Kidney capillary endothelial cell (primary cell): ENCODE measurements around the gene RPL32.
"Not testable (repeated sequence)": the region's sequence is repeated elsewhere in the genome, so short reads cannot be mapped to it uniquely, and the experiment has no call there.

ENCODE experiments used
- DNase-seq: peaks from one replicate; pipeline ENCODE4 v3.0.0-alpha.2; 2018; ENCODE audit warnings: low spot score

RPL32 gene

GRCh38 chr3:12808587-12808986, 32.8 kb downstream of the RPL32 start:
- DNase-seq, result no peak

DNA sequence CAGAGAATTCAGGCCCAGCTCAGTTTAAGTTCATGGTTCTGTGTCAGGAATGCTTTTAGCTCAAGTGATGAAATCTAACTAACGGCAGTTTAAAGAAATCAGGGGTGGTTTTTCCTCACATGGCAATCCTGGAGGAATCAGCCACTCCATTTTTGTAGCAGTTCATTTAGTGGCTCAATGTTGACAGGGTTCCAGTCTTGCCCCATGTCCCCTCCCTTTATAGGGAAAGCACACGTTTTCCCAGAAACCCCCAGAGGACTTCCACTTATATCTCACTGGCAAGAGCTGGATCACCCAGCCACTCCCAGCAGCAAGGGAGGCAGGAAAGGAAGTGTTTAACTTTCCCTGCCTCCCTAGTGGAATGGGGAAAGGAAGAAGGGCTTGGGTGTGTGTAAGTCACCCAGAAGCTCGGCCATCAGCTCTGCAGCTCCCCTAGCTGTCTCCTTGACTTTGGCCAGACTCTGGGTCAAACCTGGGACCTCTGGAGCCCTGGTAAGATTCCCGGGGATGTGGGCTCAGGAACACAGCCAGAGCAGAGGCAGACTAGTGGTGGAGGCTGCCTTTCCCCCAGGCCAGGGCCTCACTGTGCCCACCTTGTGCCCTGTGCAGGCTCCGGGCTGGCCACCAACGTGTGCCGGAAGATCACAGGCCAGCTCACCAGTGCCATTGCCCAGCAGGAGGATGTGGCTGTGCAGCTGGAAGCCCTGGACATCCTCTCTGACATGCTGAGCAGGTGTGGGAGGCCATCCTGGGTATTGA, 33.6 kb downstream of the RPL32 start:
- no peak for DNase-seq

DNA sequence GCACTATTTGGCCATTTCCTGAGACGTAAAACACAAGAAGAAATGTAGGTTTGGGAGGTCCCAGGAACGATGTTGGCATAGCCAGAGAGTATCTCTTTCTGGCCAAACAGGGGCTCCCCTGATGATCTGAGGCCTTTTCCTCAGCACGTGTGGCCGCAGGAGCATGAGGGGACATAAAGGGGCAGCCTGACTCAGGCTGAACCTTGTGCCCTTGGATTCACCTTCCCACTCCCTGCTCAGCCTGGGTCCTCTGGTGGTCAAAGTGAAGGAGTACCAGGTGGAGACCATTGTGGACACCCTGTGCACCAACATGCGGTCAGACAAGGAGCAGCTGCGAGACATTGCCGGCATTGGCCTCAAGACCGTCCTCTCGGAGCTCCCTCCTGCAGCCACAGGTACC, 34.3 kb downstream of the RPL32 start:
- DNase-seq, result no peak

DNA sequence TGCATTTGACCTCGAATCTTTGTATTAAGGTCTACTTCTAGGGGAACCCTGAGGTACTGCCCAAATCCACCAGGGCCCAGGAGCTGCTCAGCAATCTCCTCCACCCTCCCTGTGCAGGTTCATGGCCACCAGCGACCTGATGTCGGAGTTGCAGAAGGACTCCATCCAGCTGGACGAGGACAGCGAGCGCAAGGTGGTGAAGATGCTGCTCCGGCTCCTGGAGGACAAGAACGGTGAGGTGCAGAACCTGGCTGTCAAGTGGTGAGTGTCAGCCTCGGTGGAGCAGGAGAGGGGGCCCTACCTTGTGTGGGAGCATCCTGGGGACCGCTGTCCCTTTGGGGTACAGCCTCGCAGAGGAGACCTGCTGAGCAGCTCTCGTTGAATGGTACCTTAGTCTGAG, 38.0 kb downstream of the RPL32 start:
- no peak for DNase-seq

GRCh38 chr3:12799525-12800440, 41.6 kb downstream of the RPL32 start:
- no peak for DNase-seq

DNA sequence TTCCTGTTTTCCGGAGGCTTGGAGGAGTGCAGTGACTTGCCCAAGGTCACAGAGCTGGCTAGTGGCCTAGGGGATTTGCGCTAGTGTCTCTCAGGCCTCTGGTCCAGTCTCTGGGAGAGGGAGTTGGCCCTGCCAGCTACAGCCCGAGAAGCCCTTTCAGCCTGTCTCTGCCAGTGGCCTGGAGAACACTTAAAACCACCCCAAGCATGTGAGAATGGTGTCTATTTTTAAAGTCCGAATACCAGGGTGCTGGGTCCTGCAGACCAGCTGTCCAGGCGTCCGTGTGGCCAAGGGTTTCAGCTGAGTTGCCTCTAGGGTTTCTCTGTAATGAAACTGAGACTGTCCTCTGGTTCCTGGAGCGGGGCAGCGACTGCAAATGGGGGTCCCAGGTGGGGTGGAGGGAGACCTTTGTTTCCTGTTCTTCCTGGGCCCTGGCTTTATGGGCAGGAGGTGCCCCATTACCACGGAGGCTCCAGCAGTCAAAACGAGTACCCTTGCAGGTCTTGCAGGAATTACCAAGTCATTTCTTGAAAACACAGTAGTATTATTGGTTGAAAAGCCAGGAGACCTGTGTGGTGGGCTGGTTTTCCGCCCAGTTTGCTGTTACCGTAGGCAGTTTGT, 42.7 kb downstream of the RPL32 start:
- no peak for DNase-seq

DNA sequence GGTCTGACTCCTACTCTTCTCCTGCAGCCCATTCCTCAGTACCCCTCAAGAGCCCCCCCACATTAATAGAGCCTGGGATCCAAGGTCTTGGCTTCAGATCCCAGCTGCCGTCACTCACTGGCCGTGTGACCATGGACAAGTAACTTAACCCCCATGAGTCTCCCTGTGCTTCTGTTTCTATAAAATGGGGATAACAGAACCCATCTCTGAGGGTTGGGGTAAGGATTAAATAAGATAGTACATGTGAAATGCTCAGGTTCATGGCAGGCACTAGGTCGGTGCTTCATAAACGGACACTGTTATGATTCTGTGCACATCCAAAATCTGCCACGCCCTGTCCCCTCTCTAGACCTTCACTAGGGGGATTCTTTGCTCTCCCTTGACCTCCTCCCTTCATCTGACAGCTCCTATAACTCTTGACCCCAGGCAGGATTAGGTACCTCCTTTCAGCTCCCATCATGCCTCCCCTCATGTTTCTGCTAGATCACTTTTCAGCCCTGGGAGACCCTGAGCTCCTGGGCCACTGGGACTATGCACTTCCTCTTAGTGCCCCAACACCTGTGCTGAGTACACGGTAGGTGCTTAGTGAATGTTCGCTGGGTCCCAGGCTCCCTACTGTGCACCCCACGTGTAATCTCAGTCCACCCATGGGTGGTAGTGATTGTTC, 43.3 kb downstream of the RPL32 start:
- no peak for DNase-seq

- no peak for DNase-seq
These were observed 44.1 kb downstream of the RPL32 start for GRCh38 chr3:12797124-12797891.

- DNase-seq, result no peak
These were observed 44.9 kb downstream of the RPL32 start, which contains the start of gene CAND2 for GRCh38 chr3:12796171-12797123. TSS of gene CAND2 (plus strand) at chr3:12796680. CDS start at chr3:12796721, 41 bp downstream.

- no peak for DNase-seq
These were observed 47.7 kb downstream of the RPL32 start for GRCh38 chr3:12793701-12794100.

DNA sequence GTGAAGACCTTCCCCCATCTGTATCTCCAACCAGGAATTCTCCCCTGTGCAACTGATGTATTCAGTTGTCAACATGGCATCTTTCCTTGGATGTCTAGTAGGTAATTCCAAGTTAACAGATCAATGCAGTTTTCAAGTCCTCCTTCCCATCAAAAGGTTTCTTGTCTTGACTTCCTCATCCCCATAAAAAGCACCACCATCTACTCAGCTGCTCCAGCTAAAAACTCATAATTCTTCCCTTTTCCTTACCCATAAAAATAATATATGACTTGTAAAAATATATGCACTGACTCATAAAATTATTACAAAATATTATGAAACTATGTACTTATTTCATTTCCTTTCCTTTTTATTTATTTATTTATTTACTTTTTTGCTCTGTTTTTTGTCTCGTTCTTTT, 49.9 kb downstream of the RPL32 start:
- no peak for DNase-seq

GRCh38 chr3:12787967-12788690, 53.2 kb downstream of the RPL32 start:
- not testable (repeated sequence) for DNase-seq

- not testable (repeated sequence) for DNase-seq
These were observed 54.0 kb downstream of the RPL32 start for GRCh38 chr3:12787346-12787745.

GRCh38 chr3:12785096-12785495, 56.3 kb downstream of the RPL32 start:
- DNase-seq, result no peak
